Measurements from ENCODE around the gene NHP2.

Gene NHP2

GRCh38 chr5:178147406-178147805 is 6.3 kb downstream of the NHP2 start:
- H3K9ac ChIP-seq: no peak overlapping the region
- H2AFZ ChIP-seq: no peak overlapping the region
- H3K79me2 ChIP-seq: no peaks in the 10 kb centered on the region
- H3K27ac ChIP-seq: no peak overlapping the region
- no peak overlapping the region for H3K4me3 ChIP-seq (ENCODE audit: low read depth, low read length)
- no peak overlapping the region for H3K4me2 ChIP-seq (ENCODE audit: low read length)
- H3K9me3 ChIP-seq (ENCODE audit: control insufficient read depth, low read length): no peaks in the 10 kb centered on the region
- peaks cover 2% of the 10 kb centered on the region for H3K4me1 ChIP-seq
- TF ChIP-seq CTCF (IDR thresholded peaks at IDR 0.05): no peak
- H3K27me3 ChIP-seq (ENCODE audit: control insufficient read depth, insufficient read depth, low read length): no peaks in the 10 kb centered on the region
- H3K36me3 ChIP-seq (ENCODE audit: control insufficient read depth, insufficient read depth, low read length): no peaks in the 10 kb centered on the region

GRCh38 chr5:178145965-178146820 is 7.5 kb downstream of the NHP2 start:
- Histone ChIP-seq H3K9ac (no peak overlapping the region), H3K4me1 (no peaks in the 10 kb centered on the region), H3K9me3 (ENCODE audit: control insufficient read depth, low read length) (no peaks in the 10 kb centered on the region), H3K27me3 (ENCODE audit: control insufficient read depth, insufficient read depth, low read length) (no peaks in the 10 kb centered on the region), H3K27ac (no peak overlapping the region), H3K4me3 (ENCODE audit: low read depth, low read length) (no peak overlapping the region), H2AFZ (no peak overlapping the region), H3K79me2 (no peaks in the 10 kb centered on the region), H3K4me2 (ENCODE audit: low read length) (no peak overlapping the region), H3K36me3 (ENCODE audit: control insufficient read depth, insufficient read depth, low read length) (no peaks in the 10 kb centered on the region)
- peak; percentile 86 for TF ChIP-seq CTCF (IDR thresholded peaks at IDR 0.05)

- Histone ChIP-seq H3K27ac (no peak overlapping the region), H3K36me3 (ENCODE audit: control insufficient read depth, insufficient read depth, low read length) (no peaks in the 10 kb centered on the region), H3K4me3 (ENCODE audit: low read depth, low read length) (no peak overlapping the region), H3K27me3 (ENCODE audit: control insufficient read depth, insufficient read depth, low read length) (no peaks in the 10 kb centered on the region), H3K4me2 (ENCODE audit: low read length) (no peak overlapping the region), H3K9me3 (ENCODE audit: control insufficient read depth, low read length) (no peaks in the 10 kb centered on the region), H3K9ac (no peak overlapping the region), H3K4me1 (no peaks in the 10 kb centered on the region), H3K79me2 (no peaks in the 10 kb centered on the region), H2AFZ (no peak overlapping the region)
- TF ChIP-seq CTCF (IDR thresholded peaks at IDR 0.05): no peak
Measured at GRCh38 chr5:178143901-178144300, 9.8 kb downstream of the NHP2 start.

GRCh38 chr5:178143246-178143645 is 10.4 kb downstream of the NHP2 start:
- no peak overlapping the region for H2AFZ ChIP-seq
- no peaks in the 10 kb centered on the region for H3K79me2 ChIP-seq
- no peak for TF ChIP-seq CTCF (IDR thresholded peaks at IDR 0.05)
- H3K9me3 ChIP-seq (ENCODE audit: control insufficient read depth, low read length): no peaks in the 10 kb centered on the region
- H3K4me2 ChIP-seq (ENCODE audit: low read length): no peak overlapping the region
- no peaks in the 10 kb centered on the region for H3K36me3 ChIP-seq (ENCODE audit: control insufficient read depth, insufficient read depth, low read length)
- H3K27me3 ChIP-seq (ENCODE audit: control insufficient read depth, insufficient read depth, low read length): no peaks in the 10 kb centered on the region
- no peak overlapping the region for H3K27ac ChIP-seq
- H3K4me3 ChIP-seq (ENCODE audit: low read depth, low read length): no peak overlapping the region
- no peaks in the 10 kb centered on the region for H3K4me1 ChIP-seq
- H3K9ac ChIP-seq: no peak overlapping the region

GRCh38 chr5:178142642-178143041 is 11.0 kb downstream of the NHP2 start:
- H3K36me3 ChIP-seq (ENCODE audit: control insufficient read depth, insufficient read depth, low read length): no peaks in the 10 kb centered on the region
- H3K4me2 ChIP-seq (ENCODE audit: low read length): no peak overlapping the region

More at GRCh38 chr5:178142642-178143041, 11.0 kb downstream of the NHP2 start:
- H3K27ac ChIP-seq: no peak overlapping the region
- H3K4me3 ChIP-seq (ENCODE audit: low read depth, low read length): no peak overlapping the region
- no peak overlapping the region for H2AFZ ChIP-seq
- no peak overlapping the region for H3K9ac ChIP-seq
- no peaks in the 10 kb centered on the region for H3K27me3 ChIP-seq (ENCODE audit: control insufficient read depth, insufficient read depth, low read length)
- no peaks in the 10 kb centered on the region for H3K79me2 ChIP-seq
- no peaks in the 10 kb centered on the region for H3K9me3 ChIP-seq (ENCODE audit: control insufficient read depth, low read length)
- TF ChIP-seq CTCF (IDR thresholded peaks at IDR 0.05): no peak
- no peaks in the 10 kb centered on the region for H3K4me1 ChIP-seq

All from parathyroid adenoma (tissue), 2 donors.